T-helper 2 cell treated with Interferon-gamma antibody and Interleukin-4, amounts not matched to agents 100 ng/mL and 5 ng/mL, for 36 hours (primary cell): ENCODE measurements around the gene PRICKLE1. TPM values are rescaled to one million over a fixed set of nuclear protein-coding genes. Genes with fewer than 3 reads are reported as not detected.

Experiments used
- intact Hi-C: fragments of 100-400 bp; cut with micrococcal nuclease; formaldehyde crosslinking; loops from one replicate; pipeline ENCODE4 v1.15.1; 2023
- total RNA-seq: library from RNA; stranded (reverse); gene quantifications from 2 replicates; pipeline ENCODE4 v1.2.3, GENCODE V29; 2022

The PRICKLE1 gene
- total RNA-seq, 1 donor from 2014 or later: 0.61 TPM

DNA sequence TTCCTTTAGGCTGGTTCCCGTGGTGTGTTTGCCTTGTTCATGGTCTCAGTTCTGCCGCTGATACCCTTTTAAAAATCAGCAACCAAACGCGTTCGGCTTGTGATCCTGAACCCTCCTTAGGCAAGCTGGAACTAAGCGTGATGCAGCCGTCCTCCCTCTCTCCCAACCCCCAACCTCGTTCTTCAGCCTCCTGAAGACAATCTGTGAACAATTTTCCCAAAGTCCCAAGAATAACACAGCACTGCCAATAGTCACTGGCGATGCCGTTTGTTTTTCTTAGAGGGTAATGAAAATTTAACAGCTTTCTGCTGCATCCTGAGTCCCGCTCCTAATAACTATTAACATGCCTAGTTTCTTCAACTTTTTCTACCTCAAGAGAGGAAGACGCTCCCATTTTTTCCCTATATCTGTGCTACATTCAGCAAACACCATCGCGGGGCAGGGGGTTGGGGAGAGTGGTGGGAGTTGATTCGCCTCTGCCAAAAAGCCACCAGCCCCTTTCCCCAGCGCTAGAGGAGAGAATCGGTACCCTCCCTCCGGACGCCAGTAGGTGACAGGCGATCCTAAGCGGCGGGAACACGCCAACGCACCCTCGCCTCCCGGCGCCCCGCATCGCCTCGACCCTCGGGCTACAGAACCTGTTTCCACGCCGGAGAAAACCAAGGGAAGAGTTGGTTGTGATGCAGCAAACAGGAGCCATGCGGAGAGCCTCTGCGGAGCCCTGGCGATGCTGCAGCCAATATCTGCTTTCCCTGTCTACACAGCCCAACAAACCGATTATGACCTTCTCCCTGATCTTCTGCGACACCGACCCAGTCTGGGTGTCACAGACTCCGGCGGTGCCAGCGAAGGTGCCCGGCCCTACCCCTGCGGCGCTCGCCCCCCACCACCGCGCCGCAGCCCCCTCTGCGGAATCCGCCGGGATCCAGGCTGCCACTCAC lies 752 bp downstream of the PRICKLE1 start:
- intact Hi-C loops: no loop called here

GRCh38 chr12:42587601-42588523 lies 1.7 kb downstream of the PRICKLE1 start:
- intact Hi-C loops: no loop called here

GRCh38 chr12:42586268-42586667 lies 3.3 kb downstream of the PRICKLE1 start:
- intact Hi-C loops: no loop called here

- intact Hi-C loops: no loop called here
Measured at GRCh38 chr12:42585841-42586216, 3.7 kb downstream of the PRICKLE1 start.

GRCh38 chr12:42585154-42585840 lies 4.2 kb downstream of the PRICKLE1 start:
- intact Hi-C loops: no loop called here

GRCh38 chr12:42584651-42585111 lies 4.9 kb downstream of the PRICKLE1 start:
- intact Hi-C loops: no loop called here

DNA sequence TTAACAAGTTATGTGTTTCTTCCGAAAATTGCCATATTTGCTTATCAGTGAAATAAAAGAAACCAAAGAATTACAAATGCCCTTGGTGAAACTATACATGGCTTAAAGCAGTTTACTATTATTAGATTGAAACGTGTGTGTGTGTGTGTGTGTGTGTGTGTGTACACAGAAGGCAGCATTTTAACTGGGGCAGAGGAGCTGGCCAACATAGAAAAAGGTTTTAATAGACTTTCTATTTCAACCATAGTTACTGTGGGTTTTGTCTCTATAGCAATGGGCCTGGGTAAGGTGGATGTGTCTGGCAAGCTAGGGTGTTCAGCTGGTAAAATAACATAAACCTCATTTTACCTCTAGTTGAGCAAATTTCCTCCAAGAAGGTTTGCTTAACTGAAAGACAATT lies 6.5 kb downstream of the PRICKLE1 start:
- intact Hi-C loops: no loop called here

- intact Hi-C loops: no loop called here
Measured at GRCh38 chr12:42582498-42582897, 7.0 kb downstream of the PRICKLE1 start.

- intact Hi-C loops: no loop called here
Measured at GRCh38 chr12:42582050-42582449, 7.5 kb downstream of the PRICKLE1 start.

DNA sequence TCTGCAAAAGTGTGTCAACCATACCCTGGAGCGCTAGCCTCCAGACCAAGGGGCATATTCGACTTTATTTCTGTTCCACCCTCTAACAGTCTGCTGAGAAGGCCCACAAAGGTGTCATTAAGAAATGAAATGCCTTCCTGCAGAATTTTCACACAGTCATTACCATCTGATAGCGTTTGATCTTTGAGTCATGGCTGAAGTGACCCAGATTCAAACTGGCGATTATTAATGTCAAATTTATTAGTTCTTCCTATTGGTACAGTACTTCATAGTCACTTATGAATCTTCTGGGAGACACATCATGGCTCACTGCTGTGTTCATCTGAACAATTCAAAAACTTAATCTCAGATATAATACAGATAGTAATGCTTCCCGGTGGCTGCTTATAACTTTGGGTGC lies 13.2 kb downstream of the PRICKLE1 start:
- intact Hi-C loops: no loop called here

GRCh38 chr12:42575717-42576116 lies 13.8 kb downstream of the PRICKLE1 start:
- intact Hi-C loops: no loop called here

DNA sequence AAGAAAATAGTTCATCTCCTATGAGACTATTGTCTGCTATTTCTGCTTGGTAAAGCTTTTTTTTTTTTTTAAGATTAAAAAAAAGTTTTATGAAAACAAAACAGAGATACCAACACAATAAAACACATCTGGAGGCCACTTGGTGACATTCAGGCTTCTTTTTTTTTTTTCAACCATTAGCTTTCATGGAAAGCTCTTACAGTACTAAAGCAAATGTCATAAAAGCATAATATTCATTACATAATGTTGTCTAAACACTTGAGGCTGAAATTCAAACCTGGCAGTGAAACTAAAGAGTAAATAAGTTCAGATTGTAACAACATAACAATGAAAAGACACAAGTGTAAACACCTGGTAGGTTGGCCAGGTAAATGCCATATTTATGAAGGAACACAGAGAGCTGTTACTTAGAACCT lies 14.7 kb downstream of the PRICKLE1 start:
- intact Hi-C loops: no loop called here

DNA sequence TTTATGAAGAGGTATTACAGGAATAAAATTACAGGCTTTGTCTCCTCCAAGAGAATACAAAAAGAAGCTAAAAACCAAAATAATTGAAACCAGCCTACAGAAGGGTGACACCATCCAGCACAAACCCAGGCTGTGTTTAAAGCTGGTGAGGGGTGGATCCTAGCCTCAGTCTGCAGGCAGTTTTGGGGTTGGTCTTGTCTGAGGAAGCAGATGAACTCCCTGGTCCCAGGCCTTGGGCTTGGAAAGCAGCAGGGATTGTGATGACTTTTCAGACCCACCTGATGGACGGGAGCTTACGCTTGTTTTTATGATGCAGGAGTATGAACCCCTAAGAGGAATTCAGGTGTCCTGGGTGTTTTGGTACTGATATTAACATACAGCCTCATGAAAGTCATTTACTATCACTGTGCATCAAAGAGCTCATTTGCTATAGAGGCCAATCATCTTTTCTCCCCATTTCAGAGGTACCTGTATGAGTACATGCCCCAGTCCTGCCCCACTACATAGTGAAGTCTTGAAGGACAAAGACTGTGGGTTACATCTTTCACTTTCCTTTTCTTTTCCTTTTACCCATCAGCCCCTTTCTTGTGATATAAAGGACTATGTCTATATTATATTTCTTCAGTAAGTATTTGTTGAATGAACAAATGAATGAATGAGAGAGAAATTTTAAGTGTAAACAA lies 18.1 kb downstream of the PRICKLE1 start:
- intact Hi-C loops: no loop called here

DNA sequence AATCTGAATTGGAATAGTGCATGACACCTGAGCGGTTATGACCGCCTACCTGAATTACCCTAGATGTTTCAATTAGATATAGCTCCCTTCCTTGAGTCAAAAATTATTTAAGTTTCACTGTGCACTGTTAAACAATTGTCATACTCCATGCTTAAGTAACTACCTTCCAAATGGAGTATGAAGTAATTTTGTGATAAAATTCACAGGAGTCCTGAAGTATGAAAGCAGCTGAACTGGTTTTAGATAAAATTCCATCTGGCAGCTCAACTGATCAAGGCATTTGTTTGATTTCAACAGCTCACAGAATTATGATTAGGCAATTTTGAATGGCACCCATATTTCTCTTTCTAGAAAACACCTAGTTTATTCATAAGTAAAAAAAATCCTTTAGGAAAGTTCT lies 19.5 kb downstream of the PRICKLE1 start:
- intact Hi-C loops: no loop called here

DNA sequence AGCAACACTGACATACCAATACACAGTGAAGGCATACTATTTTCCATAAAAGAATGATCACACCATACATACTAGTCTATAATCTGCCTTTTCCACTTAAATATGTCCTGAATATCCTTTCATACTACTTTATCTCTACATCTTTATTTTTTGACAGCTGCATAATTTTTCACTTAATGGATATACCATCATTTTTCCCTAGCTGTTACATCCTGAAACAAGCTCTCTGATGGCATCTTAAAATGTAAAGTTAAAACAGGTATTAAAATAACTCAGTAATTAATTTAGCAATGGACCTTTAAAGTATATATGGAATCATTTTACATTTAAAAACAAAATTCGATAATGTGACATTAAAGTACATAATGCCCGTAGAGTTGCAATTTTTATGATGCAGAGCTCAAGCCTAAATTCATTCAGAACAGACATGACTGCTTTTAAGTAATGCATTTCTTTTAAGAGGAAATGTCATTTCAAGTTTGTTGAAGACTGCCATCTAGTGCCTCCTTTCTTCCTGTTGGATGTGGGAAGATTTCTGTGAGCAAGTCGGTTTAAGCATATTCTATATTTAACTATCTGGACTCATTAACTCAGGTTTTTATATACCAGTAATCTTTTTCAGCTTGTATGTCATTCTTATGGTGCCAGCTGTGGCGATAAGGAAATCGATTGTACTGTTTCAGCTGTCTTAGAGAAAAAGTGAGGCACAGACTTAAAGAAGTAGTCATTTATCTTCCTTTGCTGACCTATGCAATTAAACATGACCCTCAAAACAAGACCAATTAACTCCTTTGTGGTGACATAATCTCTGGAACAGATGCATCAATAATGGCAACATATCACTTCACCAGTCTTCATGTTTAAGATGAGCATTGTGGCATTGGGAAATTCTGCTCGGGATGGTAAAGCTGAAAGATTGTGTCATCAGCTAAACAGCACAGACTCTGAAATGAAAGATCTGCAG lies 20.3 kb downstream of the PRICKLE1 start:
- intact Hi-C loops: loop anchor here (1.0 to 10.0 kb wide), 4 partner anchors 82 to 1624 kb away; no protein-coding TSS in a partner anchor

GRCh38 chr12:42565633-42566032 lies 23.9 kb downstream of the PRICKLE1 start:
- intact Hi-C loops: loop anchor here (5.0 to 10.0 kb wide), 2 partner anchors 1288 to 1621 kb away; no protein-coding TSS in a partner anchor

DNA sequence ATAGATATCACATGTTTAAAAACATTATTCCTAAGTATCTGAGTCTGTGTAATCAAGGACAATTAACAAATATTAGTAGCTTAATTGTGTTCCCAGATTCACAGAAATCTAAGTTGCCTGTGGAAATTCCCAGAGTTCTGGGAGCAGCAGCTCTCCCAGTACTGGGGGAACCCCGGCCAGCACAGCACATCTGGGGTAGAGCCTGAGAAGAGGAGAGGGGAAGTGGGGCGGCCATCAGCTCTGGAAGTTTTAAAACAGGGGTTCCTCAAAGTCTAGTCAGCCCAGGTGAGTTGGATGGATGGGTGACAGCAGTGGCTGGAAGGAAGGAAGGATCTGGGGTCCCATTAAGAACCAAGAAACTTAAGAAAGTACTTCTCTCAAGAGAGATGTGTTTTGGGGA lies 24.6 kb downstream of the PRICKLE1 start:
- intact Hi-C loops: loop anchor here (5.0 to 10.0 kb wide), 2 partner anchors 1288 to 1620 kb away; no protein-coding TSS in a partner anchor

DNA sequence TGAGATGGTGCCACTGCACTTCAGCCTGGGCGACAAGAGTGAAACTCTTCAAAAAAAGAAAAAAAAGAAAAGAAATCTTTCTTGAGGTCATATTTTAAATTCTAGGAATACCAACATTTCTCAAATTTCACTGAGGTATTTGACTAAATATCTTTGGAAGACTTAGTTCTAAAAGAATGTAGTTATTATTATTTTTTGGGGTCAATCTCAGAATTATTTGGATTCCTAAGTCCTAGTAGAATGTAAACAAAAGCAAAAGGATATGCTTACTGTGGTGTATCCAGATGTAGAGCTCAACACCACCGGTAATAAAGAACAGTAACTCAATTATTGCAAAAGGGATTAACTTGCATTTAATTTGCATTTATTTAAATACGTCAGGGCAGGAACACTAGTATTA lies 25.0 kb downstream of the PRICKLE1 start:
- intact Hi-C loops: loop anchor here (10.0 kb wide), 1 partner anchor 1620 kb away; no protein-coding TSS in a partner anchor

- intact Hi-C loops: loop anchor here (10.0 kb wide), 1 partner anchor 1616 kb away; no protein-coding TSS in a partner anchor
Measured at GRCh38 chr12:42560977-42561376, 28.6 kb downstream of the PRICKLE1 start.
